GM23338 (cell line): ENCODE data around the gene LMO2. TPM values are rescaled to one million over a fixed set of nuclear protein-coding genes. Genes with fewer than 3 reads are reported as not detected.

ENCODE experiments used
- ATAC-seq: fragments of 200-7000 bp; cut with Tn5 transposase; 3 replicates; pipeline ENCODE4 v1.9.1; 2020
- DNase-seq: peaks from one replicate; pipeline ENCODE4 v3.0.0-alpha.2; 2015; ENCODE audit warnings: low spot score
- H2AFZ ChIP-seq: fragments of 200-600 bp; sonication (generic); 2 replicates; pipeline ENCODE4 v1.8.0; 2016; ENCODE audit warnings: antibody characterized with exemption, mild to moderate bottlenecking, moderate library complexity
- H3F3A ChIP-seq: fragments of 200-600 bp; sonication (generic); replicated peaks from 2 replicates; pipeline ENCODE4 v1.8.0; 2017; ENCODE audit warnings: antibody characterized with exemption, mixed run types, low read depth
- H3K27ac ChIP-seq: fragments of 200-600 bp; sonication (generic); 2 replicates; pipeline ENCODE4 v1.6.1; 2016; ENCODE audit warnings: low read depth
- H3K27me3 ChIP-seq: fragments of 200-600 bp; sonication (generic); 2 replicates; pipeline ENCODE4 v1.8.0; 2016; ENCODE audit warnings: mild to moderate bottlenecking, mixed run types, moderate library complexity; ENCODE audit not compliant: insufficient read depth
- H3K36me3 ChIP-seq: fragments of 200-600 bp; sonication (generic); 2 replicates; pipeline ENCODE4 v1.8.0; 2016; ENCODE audit warnings: mild to moderate bottlenecking; ENCODE audit not compliant: insufficient read depth
- H3K4me1 ChIP-seq: fragments of 200-600 bp; sonication (generic); 2 replicates; pipeline ENCODE4 v1.8.0; 2016; ENCODE audit warnings: mild to moderate bottlenecking, moderate library complexity; ENCODE audit not compliant: insufficient read depth
- H3K4me2 ChIP-seq: fragments of 200-600 bp; sonication (generic); 2 replicates; pipeline ENCODE4 v1.7.1; 2017; ENCODE audit warnings: mixed run types
- H3K4me3 ChIP-seq: fragments of 200-600 bp; sonication (generic); 2 replicates; pipeline ENCODE4 v1.6.1; 2016; ENCODE audit warnings: mixed run types
- H3K79me2 ChIP-seq: fragments of 200-600 bp; sonication (generic); replicated peaks from 2 replicates; pipeline ENCODE4 v1.8.0; 2017; ENCODE audit warnings: mild to moderate bottlenecking; ENCODE audit not compliant: insufficient read depth
- H3K9me2 ChIP-seq: fragments of 200-600 bp; sonication (generic); 2 replicates; pipeline ENCODE4 v1.8.0; 2017; ENCODE audit not compliant: insufficient read depth
- H4K20me1 ChIP-seq: fragments of 200-600 bp; sonication (generic); replicated peaks from 2 replicates; pipeline ENCODE4 v1.8.0; 2017; ENCODE audit warnings: mild to moderate bottlenecking; ENCODE audit not compliant: insufficient read depth
- H3K27ac Mint-ChIP-seq: 2 replicates; pipeline ENCODE4 v1.8.0; 2020; ENCODE audit warnings: inconsistent platforms, mild to moderate bottlenecking, moderate library complexity, mixed read lengths
- H3K27me3 Mint-ChIP-seq: 3 replicates; pipeline ENCODE4 v1.8.0; 2022; ENCODE audit warnings: low read depth, mild to moderate bottlenecking, moderate library complexity, mixed read lengths, inconsistent platforms; ENCODE audit not compliant: insufficient read depth, poor library complexity
- H3K36me3 Mint-ChIP-seq: 3 replicates; pipeline ENCODE4 v1.8.0; 2021; ENCODE audit warnings: low read depth, mild to moderate bottlenecking, inconsistent platforms, moderate library complexity, mixed read lengths
- H3K4me1 Mint-ChIP-seq: 3 replicates; pipeline ENCODE4 v1.8.0; 2020; ENCODE audit warnings: mild to moderate bottlenecking, inconsistent platforms, mixed read lengths
- H3K4me3 Mint-ChIP-seq: 3 replicates; pipeline ENCODE4 v1.8.0; 2021; ENCODE audit warnings: moderate library complexity, mild to moderate bottlenecking, inconsistent platforms, mixed read lengths
- H3K9me3 Mint-ChIP-seq: 3 replicates; pipeline ENCODE4 v1.8.0; 2020; ENCODE audit warnings: moderate library complexity, mild to moderate bottlenecking, inconsistent platforms, mixed read lengths
- CREB1 ChIP-seq: fragments of 250-450 bp; sonication (Bioruptor Pico); IDR thresholded peaks from 2 replicates; pipeline ENCODE4 v1.5.0; 2020; ENCODE audit warnings: low read depth, mild to moderate bottlenecking, moderate library complexity
- EZH2 ChIP-seq: fragments of 200-600 bp; sonication (generic); IDR thresholded peaks from one replicate; pipeline ENCODE4 v1.8.0; 2017; ENCODE audit warnings: antibody characterized with exemption, mild to moderate bottlenecking, low read depth; ENCODE audit not compliant: unreplicated experiment
- EZH2phosphoT487 ChIP-seq: fragments of 200-600 bp; sonication (generic); IDR thresholded peaks from one replicate; pipeline ENCODE4 v1.8.1; 2018; ENCODE audit warnings: antibody characterized with exemption; ENCODE audit not compliant: unreplicated experiment
- JUNB ChIP-seq: IDR thresholded peaks from one replicate; pipeline ENCODE4 v1.6.1; 2016; ENCODE audit warnings: antibody characterized with exemption; ENCODE audit not compliant: unreplicated experiment
- NANOG ChIP-seq: IDR thresholded peaks from 2 replicates; pipeline ENCODE4 v1.6.1; 2016; ENCODE audit warnings: antibody characterized with exemption, borderline replicate concordance
- POLR2AphosphoS5 ChIP-seq: IDR thresholded peaks from 2 replicates; pipeline ENCODE4 v1.6.1; 2016; ENCODE audit warnings: antibody characterized with exemption, low read depth
- STAT1 ChIP-seq: IDR thresholded peaks from one replicate; pipeline ENCODE4 v1.6.1; 2016; ENCODE audit warnings: antibody characterized with exemption; ENCODE audit not compliant: unreplicated experiment
- ZNF114 ChIP-seq: fragments of 250-450 bp; sonication (Bioruptor Pico); IDR thresholded peaks from 2 replicates; pipeline ENCODE4 v1.5.0; 2020; ENCODE audit warnings: mild to moderate bottlenecking, moderate library complexity
- ZNF331 ChIP-seq: fragments of 250-450 bp; sonication (Bioruptor Pico); IDR thresholded peaks from 2 replicates; pipeline ENCODE4 v1.5.0; 2020; ENCODE audit warnings: low read depth, mild to moderate bottlenecking, moderate library complexity
- ZNF462 ChIP-seq: fragments of 250-450 bp; sonication (Bioruptor Pico); IDR thresholded peaks from 2 replicates; pipeline ENCODE4 v1.5.0; 2020; ENCODE audit warnings: mild to moderate bottlenecking, moderate library complexity
- polyA plus RNA-seq: library from polyadenylated mRNA; unstranded; fragments of >200 nt; fragmentation: Nextera tagmentation; extraction: Ambion mirVana; gene quantifications from 2 replicates; pipeline ENCODE4 v1.2.1, GENCODE V29; 2016
- total RNA-seq: library from RNA; depleted of rRNA; stranded (reverse); fragments of >200 nt; shearing (Covaris generic); gene quantifications from 2 replicates; pipeline ENCODE4 v1.2.3, GENCODE V29; 2014
- TF ChIP-seq, protein P1 (sequence below): IDR thresholded peaks from 2 replicates; pipeline ENCODE4 v1.6.1; 2016; ENCODE audit warnings: antibody characterized with exemption
- TF ChIP-seq, protein P2 (sequence below), 2 experiments: fragments of 200-600 bp in 1 of 2; sonication (generic) in 1 of 2; conservative IDR thresholded peaks; 2 replicates each; pipeline versions ENCODE4 v1.5.1 to v1.6.1; 2016 to 2017; ENCODE audit warnings: antibody characterized with exemption in 2 of 2, low read depth in 2 of 2, mild to moderate bottlenecking in 2 of 2, moderate library complexity in 1 of 2
- TF ChIP-seq, protein P3 (sequence below): IDR thresholded peaks from one replicate; pipeline ENCODE4 v1.6.1; 2018; ENCODE audit warnings: antibody characterized with exemption; ENCODE audit not compliant: unreplicated experiment

LMO2 gene
- total and polyA plus RNA-seq, 2 experiments from 2014 or later, result 1.4 to 3.1 TPM

DNA sequence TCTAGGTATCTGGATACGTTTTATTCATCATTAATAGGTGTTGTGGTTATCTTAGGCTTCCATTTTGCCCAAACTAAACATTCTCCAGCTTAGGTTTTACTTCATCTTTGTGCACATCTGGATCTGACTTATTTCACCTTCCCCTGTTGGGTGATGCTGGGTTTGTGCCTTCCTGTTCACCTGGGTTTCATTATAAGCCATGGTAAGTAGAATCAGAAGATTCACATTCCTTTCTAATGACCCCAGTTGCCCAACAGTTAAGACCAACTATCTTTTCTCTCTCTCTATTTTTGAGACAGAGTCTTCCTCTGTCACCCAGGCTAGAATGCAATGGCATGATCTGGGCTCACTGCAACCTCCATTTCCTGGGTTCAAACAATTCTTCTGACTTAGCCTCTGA, 44.6 kb downstream of the LMO2 start:
- H3K4me3 Mint-ChIP-seq, result no peak overlapping the region
- peaks cover 7% of the 10 kb centered on the region for H3K27me3 Mint-ChIP-seq

More for the DNA sequence above, 44.6 kb downstream of the LMO2 start:
- Mint-ChIP-seq H3K4me1 (peaks cover 8% of the 10 kb centered on the region), H3K27ac (no peak overlapping the region), H3K36me3 (no peaks in the 10 kb centered on the region), H3K9me3 (no peaks in the 10 kb centered on the region)
- Histone ChIP-seq H3K4me3 (no peak overlapping the region), H3K27me3 (no peaks in the 10 kb centered on the region), H3K4me2 (no peak overlapping the region), H3K4me1 (peaks cover 4% of the 10 kb centered on the region; the same call in 1 of the 2 replicates), H3K79me2 (no peaks in the 10 kb centered on the region), H3F3A (no peaks in the 10 kb centered on the region), H3K9me2 (peaks cover 5% of the 10 kb centered on the region; the same call in 1 of the 2 replicates), H4K20me1 (no peaks in the 10 kb centered on the region), H2AFZ (no peak overlapping the region), H3K27ac (no peak overlapping the region), H3K36me3 (no peaks in the 10 kb centered on the region)
- no peak for DNase-seq
- no peak for ATAC-seq
- no peak for TF ChIP-seq POLR2AphosphoS5
- TF ChIP-seq ZNF462, result no peak
- no peak for TF ChIP-seq STAT1
- no peak for TF ChIP-seq EZH2phosphoT487
- TF ChIP-seq, protein P1, sequence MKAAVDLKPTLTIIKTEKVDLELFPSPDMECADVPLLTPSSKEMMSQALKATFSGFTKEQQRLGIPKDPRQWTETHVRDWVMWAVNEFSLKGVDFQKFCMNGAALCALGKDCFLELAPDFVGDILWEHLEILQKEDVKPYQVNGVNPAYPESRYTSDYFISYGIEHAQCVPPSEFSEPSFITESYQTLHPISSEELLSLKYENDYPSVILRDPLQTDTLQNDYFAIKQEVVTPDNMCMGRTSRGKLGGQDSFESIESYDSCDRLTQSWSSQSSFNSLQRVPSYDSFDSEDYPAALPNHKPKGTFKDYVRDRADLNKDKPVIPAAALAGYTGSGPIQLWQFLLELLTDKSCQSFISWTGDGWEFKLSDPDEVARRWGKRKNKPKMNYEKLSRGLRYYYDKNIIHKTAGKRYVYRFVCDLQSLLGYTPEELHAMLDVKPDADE, result no peak
- no peak for TF ChIP-seq ZNF114 (CRISPR knock-in tag)
- TF ChIP-seq, protein P2, sequence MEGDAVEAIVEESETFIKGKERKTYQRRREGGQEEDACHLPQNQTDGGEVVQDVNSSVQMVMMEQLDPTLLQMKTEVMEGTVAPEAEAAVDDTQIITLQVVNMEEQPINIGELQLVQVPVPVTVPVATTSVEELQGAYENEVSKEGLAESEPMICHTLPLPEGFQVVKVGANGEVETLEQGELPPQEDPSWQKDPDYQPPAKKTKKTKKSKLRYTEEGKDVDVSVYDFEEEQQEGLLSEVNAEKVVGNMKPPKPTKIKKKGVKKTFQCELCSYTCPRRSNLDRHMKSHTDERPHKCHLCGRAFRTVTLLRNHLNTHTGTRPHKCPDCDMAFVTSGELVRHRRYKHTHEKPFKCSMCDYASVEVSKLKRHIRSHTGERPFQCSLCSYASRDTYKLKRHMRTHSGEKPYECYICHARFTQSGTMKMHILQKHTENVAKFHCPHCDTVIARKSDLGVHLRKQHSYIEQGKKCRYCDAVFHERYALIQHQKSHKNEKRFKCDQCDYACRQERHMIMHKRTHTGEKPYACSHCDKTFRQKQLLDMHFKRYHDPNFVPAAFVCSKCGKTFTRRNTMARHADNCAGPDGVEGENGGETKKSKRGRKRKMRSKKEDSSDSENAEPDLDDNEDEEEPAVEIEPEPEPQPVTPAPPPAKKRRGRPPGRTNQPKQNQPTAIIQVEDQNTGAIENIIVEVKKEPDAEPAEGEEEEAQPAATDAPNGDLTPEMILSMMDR (conservative IDR thresholded peaks at IDR 0.05; ENCODE audit: low read depth in 2 of 2), result no peak
- no peak for TF ChIP-seq EZH2
- no peak for TF ChIP-seq NANOG
- TF ChIP-seq, protein P3, sequence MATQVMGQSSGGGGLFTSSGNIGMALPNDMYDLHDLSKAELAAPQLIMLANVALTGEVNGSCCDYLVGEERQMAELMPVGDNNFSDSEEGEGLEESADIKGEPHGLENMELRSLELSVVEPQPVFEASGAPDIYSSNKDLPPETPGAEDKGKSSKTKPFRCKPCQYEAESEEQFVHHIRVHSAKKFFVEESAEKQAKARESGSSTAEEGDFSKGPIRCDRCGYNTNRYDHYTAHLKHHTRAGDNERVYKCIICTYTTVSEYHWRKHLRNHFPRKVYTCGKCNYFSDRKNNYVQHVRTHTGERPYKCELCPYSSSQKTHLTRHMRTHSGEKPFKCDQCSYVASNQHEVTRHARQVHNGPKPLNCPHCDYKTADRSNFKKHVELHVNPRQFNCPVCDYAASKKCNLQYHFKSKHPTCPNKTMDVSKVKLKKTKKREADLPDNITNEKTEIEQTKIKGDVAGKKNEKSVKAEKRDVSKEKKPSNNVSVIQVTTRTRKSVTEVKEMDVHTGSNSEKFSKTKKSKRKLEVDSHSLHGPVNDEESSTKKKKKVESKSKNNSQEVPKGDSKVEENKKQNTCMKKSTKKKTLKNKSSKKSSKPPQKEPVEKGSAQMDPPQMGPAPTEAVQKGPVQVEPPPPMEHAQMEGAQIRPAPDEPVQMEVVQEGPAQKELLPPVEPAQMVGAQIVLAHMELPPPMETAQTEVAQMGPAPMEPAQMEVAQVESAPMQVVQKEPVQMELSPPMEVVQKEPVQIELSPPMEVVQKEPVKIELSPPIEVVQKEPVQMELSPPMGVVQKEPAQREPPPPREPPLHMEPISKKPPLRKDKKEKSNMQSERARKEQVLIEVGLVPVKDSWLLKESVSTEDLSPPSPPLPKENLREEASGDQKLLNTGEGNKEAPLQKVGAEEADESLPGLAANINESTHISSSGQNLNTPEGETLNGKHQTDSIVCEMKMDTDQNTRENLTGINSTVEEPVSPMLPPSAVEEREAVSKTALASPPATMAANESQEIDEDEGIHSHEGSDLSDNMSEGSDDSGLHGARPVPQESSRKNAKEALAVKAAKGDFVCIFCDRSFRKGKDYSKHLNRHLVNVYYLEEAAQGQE, result no peak
- no peak for TF ChIP-seq JUNB
- TF ChIP-seq CREB1 (CRISPR knock-in tag), result no peak
- TF ChIP-seq ZNF331, result no peak
